KMS-11 (cell line): ENCODE results near the gene OSBPL7.

Experiments used
- H2AFZ ChIP-seq: fragments of 200-600 bp; sonication (generic); 2 replicates; pipeline ENCODE4 v1.6.1; 2016; ENCODE audit warnings: antibody characterized with exemption, mixed run types, low read depth
- H3K27ac ChIP-seq: fragments of 200-600 bp; sonication (generic); 2 replicates; pipeline ENCODE4 v1.6.1; 2016; ENCODE audit warnings: mild to moderate bottlenecking, mixed run types
- H3K27me3 ChIP-seq: fragments of 200-600 bp; sonication (generic); 2 replicates; pipeline ENCODE4 v1.6.1; 2017; ENCODE audit warnings: mild to moderate bottlenecking, low read depth, mixed run types, moderate library complexity; ENCODE audit not compliant: insufficient read depth
- H3K36me3 ChIP-seq: fragments of 200-600 bp; sonication (generic); 2 replicates; pipeline ENCODE4 v1.6.1; 2017; ENCODE audit warnings: mild to moderate bottlenecking, mixed run types; ENCODE audit not compliant: insufficient read depth
- H3K4me1 ChIP-seq: fragments of 200-600 bp; sonication (generic); 2 replicates; pipeline ENCODE4 v1.6.1; 2016; ENCODE audit warnings: mild to moderate bottlenecking, low read depth, mixed run types; ENCODE audit not compliant: poor library complexity, severe bottlenecking
- H3K4me2 ChIP-seq: fragments of 200-600 bp; sonication (generic); 2 replicates; pipeline ENCODE4 v1.7.0; 2016; ENCODE audit warnings: mild to moderate bottlenecking, mixed run types
- H3K4me3 ChIP-seq: fragments of 200-600 bp; sonication (generic); IDR thresholded peaks from 2 replicates; pipeline ENCODE4 v1.6.1; 2017; ENCODE audit warnings: low read depth, low read length, mixed read lengths; ENCODE audit not compliant: insufficient read depth
- H3K79me2 ChIP-seq: fragments of 200-600 bp; sonication (generic); 2 replicates; pipeline ENCODE4 v1.6.1; 2016; ENCODE audit warnings: low read depth, mixed run types; ENCODE audit not compliant: insufficient read depth
- H3K9ac ChIP-seq: fragments of 200-600 bp; sonication (generic); 2 replicates; pipeline ENCODE4 v1.6.1; 2016; ENCODE audit warnings: mild to moderate bottlenecking, mixed run types
- H4K20me1 ChIP-seq: fragments of 200-600 bp; sonication (generic); 2 replicates; pipeline ENCODE4 v1.6.1; 2016; ENCODE audit warnings: mild to moderate bottlenecking, mixed run types; ENCODE audit not compliant: insufficient read depth
- TF ChIP-seq, protein P1 (sequence below): fragments of 200-600 bp; sonication (generic); conservative IDR thresholded peaks from 2 replicates; pipeline ENCODE4 v1.6.1; 2017; ENCODE audit warnings: low read depth, mild to moderate bottlenecking, antibody characterized with exemption, low read length, moderate library complexity, mixed read lengths

Gene OSBPL7

DNA sequence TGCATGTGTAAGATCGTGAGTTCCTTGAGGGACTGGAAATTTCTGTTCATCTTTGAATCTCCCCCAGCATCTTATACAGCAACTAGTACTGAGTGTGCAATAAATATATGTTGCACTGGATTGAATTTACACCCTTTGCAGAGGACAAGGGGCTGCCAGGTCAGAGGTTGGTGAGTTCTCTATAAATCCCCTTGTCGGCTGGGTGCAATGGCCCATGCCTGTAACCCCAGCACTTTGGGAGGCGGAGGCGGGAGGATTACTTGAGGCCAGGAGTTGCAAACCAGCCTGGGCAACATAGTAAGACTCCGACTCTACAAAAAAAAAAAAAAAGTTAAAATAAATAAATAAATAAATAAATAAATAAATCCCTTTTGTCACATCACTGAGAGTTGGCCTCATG, 38.8 kb upstream of the OSBPL7 start:
- Histone ChIP-seq H3K4me3 (no peak overlapping the region), H3K36me3 (no peaks in the 10 kb centered on the region), H3K79me2 (no peaks in the 10 kb centered on the region), H3K27ac (no peak overlapping the region), H3K4me1 (no peaks in the 10 kb centered on the region), H3K27me3 (peaks cover 82% of the 10 kb centered on the region), H2AFZ (no peak overlapping the region), H4K20me1 (no peaks in the 10 kb centered on the region), H3K9ac (no peak overlapping the region), H3K4me2 (no peak overlapping the region)
- TF ChIP-seq, protein P1, sequence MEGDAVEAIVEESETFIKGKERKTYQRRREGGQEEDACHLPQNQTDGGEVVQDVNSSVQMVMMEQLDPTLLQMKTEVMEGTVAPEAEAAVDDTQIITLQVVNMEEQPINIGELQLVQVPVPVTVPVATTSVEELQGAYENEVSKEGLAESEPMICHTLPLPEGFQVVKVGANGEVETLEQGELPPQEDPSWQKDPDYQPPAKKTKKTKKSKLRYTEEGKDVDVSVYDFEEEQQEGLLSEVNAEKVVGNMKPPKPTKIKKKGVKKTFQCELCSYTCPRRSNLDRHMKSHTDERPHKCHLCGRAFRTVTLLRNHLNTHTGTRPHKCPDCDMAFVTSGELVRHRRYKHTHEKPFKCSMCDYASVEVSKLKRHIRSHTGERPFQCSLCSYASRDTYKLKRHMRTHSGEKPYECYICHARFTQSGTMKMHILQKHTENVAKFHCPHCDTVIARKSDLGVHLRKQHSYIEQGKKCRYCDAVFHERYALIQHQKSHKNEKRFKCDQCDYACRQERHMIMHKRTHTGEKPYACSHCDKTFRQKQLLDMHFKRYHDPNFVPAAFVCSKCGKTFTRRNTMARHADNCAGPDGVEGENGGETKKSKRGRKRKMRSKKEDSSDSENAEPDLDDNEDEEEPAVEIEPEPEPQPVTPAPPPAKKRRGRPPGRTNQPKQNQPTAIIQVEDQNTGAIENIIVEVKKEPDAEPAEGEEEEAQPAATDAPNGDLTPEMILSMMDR: no peak

DNA sequence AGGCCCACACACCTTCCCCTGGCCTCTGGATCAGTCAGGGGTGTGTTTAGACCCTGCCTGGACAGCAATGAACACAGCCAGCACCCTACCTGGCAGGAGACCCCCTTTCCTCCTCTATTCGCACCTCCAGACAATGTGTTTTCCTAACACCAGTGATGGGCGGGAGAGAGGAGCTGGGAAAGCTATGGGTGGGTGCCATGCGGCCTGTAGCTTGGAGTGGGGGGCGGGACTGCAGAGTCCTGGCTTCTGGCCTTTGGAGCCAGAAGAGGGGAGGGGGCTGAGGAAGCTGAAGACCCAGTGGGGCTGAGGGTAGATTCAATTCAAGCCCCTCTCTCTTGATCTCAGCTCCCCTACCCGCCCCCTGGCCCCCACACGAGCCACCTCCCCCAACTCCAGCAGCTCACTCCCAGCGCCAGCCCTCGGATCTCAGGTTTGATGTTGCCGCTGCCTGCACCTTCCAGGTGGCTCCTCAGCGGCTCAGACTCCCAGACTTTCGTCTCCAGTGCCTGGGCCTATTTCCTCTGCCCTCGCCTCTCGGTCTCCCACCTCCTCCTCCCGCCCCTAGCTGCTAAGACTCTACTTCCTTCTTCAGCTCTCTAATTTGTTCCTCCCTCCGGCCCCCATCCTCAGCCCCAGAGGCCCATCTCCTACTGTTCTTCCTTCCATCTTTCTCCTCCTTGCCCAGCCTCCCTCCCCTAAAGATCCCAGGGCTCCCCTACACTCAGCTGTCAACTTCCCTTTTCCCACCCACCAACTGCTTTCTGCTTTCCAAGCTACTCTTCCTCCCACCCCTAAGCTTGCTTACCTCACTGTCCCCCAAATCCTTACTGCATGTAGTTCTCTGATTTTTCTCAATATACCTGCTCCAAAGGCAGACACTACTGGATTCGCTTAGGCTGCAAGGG, 36.2 kb upstream of the OSBPL7 start:
- H3K79me2 ChIP-seq: no peaks in the 10 kb centered on the region
- no peak overlapping the region for H3K9ac ChIP-seq
- peaks cover 88% of the 10 kb centered on the region for H3K27me3 ChIP-seq
- no peaks in the 10 kb centered on the region for H4K20me1 ChIP-seq
- H2AFZ ChIP-seq: no peak overlapping the region
- TF ChIP-seq, protein P1: no peak
- no peak overlapping the region for H3K27ac ChIP-seq
- H3K4me3 ChIP-seq: no peak overlapping the region
- H3K4me1 ChIP-seq: no peaks in the 10 kb centered on the region
- no peak overlapping the region for H3K4me2 ChIP-seq
- H3K36me3 ChIP-seq: no peaks in the 10 kb centered on the region

DNA sequence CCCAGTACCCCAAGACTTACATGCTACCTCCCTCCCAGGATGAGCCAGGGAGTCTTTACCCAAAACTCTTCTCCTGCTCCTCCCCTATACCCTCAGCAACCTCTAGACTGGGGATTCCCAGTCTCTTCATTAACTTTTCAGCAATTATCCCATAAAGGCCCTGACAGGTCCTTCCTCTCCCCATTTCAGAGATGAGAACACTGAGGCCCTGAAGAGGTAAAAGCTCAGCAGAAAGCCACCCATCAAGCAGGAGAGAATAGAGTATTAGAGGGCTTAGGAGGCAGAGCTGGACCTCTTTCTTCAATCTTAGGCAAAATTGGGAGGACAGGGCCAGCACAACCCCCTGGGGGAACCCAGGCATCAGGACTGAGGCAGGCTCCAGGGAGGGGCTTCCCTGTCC, 35.2 kb upstream of the OSBPL7 start:
- H3K27ac ChIP-seq: no peak overlapping the region
- no peak overlapping the region for H3K4me2 ChIP-seq
- no peak overlapping the region for H3K9ac ChIP-seq
- no peak overlapping the region for H3K4me3 ChIP-seq
- no peak overlapping the region for H2AFZ ChIP-seq
- peaks cover 90% of the 10 kb centered on the region for H3K27me3 ChIP-seq
- no peaks in the 10 kb centered on the region for H3K79me2 ChIP-seq
- H3K36me3 ChIP-seq: no peaks in the 10 kb centered on the region
- H3K4me1 ChIP-seq: no peaks in the 10 kb centered on the region
- TF ChIP-seq, protein P1: no peak
- no peaks in the 10 kb centered on the region for H4K20me1 ChIP-seq

DNA sequence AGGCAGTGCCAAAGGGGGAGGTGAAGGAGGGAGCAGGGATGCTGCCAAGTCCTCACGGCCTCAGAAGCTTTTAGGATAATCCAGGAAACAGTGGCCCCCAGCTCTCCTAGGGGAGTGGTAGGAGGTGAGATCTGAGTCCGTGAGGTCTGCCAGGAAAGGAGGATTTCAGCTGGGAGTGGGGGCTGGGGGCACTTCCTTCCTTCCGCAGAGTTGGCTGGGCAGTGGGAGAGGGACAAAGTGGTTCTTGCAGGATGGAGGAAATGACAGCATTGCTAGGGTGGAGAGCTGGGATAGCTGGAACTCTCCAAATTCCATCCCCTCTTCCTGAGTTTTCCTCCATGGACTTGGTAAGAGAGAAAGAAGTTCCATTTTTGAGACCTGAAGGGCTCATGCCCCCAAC, 34.1 kb upstream of the OSBPL7 start:
- no peaks in the 10 kb centered on the region for H3K79me2 ChIP-seq
- no peak overlapping the region for H3K27ac ChIP-seq
- H3K36me3 ChIP-seq: no peaks in the 10 kb centered on the region
- peaks cover 93% of the 10 kb centered on the region for H3K27me3 ChIP-seq
- no peaks in the 10 kb centered on the region for H4K20me1 ChIP-seq
- H3K4me1 ChIP-seq: no peaks in the 10 kb centered on the region
- no peak overlapping the region for H3K4me3 ChIP-seq
- H3K9ac ChIP-seq: no peak overlapping the region
- H2AFZ ChIP-seq: no peak overlapping the region
- H3K4me2 ChIP-seq: no peak overlapping the region
- TF ChIP-seq, protein P1: no peak
